Measurements from ENCODE around the gene SERPINA12. TPM values are rescaled to one million over a fixed set of nuclear protein-coding genes. Genes with fewer than 3 reads are reported as not detected.
A peak's percentile ranks its signal among the peaks of the same experiment; 100 is the strongest.
"Not testable (repeated sequence)": the region's sequence is repeated elsewhere in the genome, so short reads cannot be mapped to it uniquely, and the experiment has no call there.

The SERPINA12 gene
- total RNA-seq, 1 experiment from 2014 or later, result not detected

DNA sequence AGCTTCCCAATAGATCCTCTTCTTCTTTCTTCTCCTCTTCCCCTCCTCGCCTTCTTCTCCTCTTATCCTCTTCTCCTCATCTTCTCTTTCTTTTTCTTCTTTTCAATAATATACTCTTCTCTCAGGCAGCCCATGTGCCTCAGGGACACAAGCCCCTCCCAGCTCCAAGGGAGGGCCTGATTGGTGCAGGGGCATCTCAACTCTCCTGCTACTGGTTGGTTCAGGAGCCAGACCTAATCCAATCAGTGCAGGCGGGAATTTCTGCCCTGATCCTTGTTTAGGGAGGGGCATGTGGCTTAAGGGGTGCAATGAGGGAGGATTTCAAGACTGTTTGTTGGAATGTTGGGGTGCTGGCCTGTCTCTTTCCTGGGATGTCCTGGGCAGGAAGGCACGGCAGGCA, 9.0 kb downstream of the SERPINA12 start:
- no peak for DNase-seq (ENCODE audit: low spot score)
- in situ Hi-C loops (cut with HindIII; ENCODE audit: low sequenced_read_pairs), result no loop called here

DNA sequence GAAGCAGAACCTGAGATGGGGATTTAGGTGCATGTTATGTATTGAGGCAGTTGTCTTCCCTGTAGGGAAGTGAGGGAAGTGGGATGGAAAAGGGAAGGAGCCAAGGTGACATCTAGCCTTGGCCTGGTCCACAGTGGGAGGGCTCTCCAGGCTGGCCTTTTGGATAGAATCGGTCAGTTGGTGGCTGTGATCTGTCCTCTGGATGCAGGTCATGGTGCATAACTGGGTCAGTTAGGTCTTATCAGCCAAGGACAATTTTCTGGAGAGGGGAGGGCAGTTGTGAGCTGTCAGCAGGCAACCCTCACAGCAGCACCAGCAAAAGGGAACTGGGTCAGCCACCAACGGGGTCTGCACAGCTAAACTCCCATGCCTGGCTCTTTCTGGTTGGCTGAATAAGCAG, 9.6 kb downstream of the SERPINA12 start:
- DNase-seq (ENCODE audit: low spot score), result no peak
- in situ Hi-C loops (cut with HindIII; ENCODE audit: low sequenced_read_pairs), result no loop called here

DNA sequence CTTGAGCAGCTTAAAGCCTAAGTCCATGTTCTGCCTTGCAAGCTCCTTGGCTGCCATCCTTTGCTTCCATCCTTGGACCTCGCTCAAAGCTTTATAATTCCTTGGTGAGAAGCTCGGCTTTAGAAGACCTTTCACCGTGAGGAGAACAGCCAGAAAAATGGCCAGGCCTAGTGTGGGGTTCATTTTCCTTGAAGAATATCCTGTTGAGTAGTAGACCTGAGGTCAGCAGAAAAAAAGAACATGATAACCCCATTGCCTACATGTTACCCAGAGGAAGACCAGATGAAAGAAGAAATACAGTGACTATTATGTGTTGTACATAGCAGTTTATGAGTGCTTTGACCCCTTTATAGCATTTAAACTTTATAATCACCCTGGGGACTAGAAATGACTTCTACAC, 11.1 kb downstream of the SERPINA12 start:
- no peak for DNase-seq (ENCODE audit: low spot score)
- in situ Hi-C loops (cut with HindIII; ENCODE audit: low sequenced_read_pairs), result no loop called here

DNA sequence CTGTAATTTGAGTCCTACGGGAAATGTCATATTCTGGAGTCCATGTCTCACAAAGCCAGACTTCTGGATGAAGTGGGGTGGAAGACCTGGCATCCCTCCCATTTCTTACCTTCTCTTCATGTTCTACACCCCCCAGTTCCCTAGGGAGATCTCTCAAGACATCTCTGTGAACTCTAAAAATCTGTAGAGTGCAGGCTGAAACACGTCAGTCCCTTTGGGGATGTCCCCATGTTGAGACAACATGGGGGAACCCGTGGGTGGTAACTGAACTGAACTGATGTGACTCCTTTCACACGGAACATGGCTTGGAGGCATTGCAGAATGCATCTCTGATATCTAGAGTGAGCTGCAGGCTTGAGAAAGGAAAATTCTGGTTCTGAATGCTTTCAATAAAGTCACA, 15.2 kb downstream of the SERPINA12 start:
- DNase-seq (ENCODE audit: low spot score), result no peak
- in situ Hi-C loops (cut with HindIII; ENCODE audit: low sequenced_read_pairs), result no loop called here

DNA sequence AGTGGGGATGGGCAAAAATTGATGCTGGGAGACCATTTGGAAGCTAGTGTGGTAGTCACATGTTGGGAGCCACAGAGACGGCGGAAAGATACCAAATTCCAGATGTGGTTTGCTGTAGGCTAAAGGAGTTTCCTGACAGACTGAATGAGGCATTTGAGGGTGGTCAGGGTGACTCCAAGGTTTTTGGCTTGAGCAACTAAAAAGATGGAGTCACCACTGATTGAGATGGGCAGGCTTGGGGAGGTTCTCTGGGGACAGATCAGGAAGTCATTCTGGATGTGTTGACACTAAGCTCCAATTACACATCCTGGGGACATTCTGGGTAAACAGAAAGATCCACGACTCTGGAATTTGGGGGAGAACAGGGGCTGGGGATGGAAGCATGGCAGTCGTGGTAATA, 17.8 kb downstream of the SERPINA12 start:
- in situ Hi-C loops (cut with HindIII; ENCODE audit: low sequenced_read_pairs), result no loop called here
- no peak for DNase-seq (ENCODE audit: low spot score)

DNA sequence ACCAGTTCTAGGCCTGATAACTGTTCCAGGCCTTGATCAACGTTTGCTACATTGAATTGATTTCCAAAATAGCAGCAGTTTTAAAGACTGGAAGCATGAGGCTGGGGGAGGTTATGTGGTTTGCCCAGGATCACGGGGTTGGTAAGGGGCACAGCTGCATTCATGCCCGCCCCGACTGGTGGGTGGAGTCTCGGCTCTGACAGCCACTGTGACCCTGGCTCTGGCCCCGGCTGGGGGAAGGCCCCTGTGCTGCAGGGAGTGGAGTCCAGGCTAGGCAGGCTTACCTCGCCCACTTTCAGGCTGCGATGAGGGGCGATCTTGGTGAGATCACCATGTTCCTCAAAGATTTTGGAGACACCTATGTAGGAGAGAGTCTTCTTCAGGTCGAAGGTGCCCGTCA, 19.9 kb downstream of the SERPINA12 start:
- in situ Hi-C loops (cut with HindIII; ENCODE audit: low sequenced_read_pairs), result no loop called here

DNA sequence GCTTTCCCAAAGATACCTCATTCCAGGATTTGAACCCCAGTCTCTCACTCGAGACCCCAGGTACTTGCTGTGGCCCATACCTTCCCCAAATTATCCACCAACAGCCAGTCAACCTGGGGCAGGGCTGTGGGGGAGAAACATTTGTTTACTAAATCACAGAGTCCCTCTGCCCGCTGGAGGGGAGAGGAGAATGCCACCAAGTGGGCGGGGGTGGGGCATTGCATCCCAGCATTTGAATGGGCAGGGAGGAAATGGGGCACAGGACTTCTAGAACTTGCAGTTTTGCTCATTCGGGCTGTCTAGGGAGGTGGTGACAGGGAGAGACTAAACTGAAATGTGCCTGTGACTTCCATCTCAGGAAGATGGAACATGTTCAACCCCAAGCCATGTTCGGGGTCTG, 22.4 kb downstream of the SERPINA12 start:
- DNase-seq (ENCODE audit: low spot score), result no peak
- in situ Hi-C loops (cut with HindIII; ENCODE audit: low sequenced_read_pairs), result no loop called here

More for the DNA sequence above, 19.9 kb downstream of the SERPINA12 start:
- no peak for DNase-seq (ENCODE audit: low spot score)

DNA sequence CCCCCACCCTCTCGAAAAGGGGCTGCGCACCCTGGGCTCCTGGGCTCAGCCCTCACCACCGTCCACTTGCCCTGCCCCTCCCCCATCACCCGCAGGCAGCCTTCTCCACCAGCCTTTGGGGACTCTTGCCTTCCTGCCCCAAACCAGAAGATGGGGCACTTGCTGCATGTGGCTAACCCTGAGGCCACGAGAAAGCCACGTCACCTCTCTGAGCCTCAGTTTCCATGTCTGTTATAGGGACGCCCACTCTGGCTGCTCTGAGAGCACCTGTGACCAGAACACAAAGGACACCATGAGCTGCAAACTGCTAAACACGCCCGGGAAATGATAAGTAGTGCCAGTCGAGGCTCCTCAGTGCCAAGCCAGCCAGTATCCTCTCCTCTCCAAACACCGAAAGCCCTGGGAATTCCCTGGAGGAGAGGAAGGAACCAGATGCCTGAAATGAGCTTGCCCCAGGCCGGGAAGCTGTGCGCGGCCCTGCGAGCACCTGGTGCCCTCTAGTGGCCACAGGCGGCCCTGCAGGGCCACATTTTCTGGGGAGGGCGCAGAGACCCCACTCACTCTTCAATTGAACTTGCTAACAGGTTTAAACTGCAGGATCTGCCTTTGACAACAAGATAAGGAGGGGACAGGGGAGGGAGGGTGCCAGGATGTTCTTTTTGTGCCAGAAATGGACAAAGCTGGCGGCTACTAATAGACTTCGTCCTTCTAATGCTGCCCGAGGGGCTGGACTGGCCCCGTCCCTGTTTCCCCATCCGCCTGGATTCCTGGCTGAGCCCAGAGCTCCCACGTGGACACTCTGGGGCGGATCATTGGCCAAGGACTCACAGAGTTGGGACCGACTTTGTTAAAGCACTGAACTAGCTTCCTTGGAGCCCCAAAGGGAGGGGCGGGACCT, 23.1 kb downstream of the SERPINA12 start:
- DNase-seq (ENCODE audit: low spot score), result peak; percentile 7
- in situ Hi-C loops (cut with HindIII; ENCODE audit: low sequenced_read_pairs), result no loop called here

DNA sequence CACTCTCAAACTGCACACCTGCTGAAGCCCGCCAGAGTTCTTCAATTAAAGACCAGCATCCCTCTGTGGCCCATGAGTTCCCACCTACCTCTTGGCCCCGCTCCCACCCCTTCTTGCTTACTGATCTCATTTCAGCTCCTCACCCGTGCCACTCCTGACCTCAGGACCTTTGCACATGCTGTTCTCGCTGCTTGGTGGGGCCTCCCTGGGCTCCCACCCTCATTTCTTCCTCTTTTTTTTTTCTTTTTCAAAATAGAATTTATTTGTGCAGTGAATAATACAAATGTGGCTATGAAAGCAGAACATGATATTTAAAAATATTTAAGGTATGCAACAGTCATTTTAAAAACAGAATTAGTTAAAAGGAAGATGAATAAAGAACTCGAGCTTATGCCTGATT, 24.8 kb downstream of the SERPINA12 start:
- in situ Hi-C loops (cut with HindIII; ENCODE audit: low sequenced_read_pairs), result no loop called here
- DNase-seq (ENCODE audit: low spot score), result no peak

DNA sequence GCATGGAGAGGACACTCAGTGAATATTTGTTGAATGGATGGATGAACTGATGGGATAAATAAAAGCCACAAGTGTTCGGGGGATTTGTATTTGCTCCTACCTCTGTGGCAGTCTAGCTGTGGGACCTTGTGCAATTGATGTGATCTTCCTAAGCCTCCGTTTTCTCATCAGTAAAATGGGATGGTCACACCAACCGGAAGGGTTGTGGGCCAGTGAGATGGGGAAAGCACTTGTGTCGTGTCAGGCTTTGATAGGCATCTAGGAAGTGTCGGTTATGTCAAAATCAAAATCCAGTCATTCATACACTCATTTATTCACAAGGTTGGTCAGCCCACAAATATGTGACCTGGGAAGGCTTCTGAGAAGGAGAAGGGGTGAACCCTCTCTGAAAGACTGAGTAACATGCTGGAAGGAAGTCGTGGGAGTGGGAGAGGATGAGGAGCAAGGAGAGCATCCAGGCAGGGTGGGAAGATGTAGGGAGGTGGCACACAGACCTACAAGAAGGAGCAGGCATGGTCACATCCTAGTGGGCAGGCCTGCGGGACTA, 25.5 kb downstream of the SERPINA12 start:
- DNase-seq (ENCODE audit: low spot score), result no peak
- in situ Hi-C loops (cut with HindIII; ENCODE audit: low sequenced_read_pairs), result no loop called here

DNA sequence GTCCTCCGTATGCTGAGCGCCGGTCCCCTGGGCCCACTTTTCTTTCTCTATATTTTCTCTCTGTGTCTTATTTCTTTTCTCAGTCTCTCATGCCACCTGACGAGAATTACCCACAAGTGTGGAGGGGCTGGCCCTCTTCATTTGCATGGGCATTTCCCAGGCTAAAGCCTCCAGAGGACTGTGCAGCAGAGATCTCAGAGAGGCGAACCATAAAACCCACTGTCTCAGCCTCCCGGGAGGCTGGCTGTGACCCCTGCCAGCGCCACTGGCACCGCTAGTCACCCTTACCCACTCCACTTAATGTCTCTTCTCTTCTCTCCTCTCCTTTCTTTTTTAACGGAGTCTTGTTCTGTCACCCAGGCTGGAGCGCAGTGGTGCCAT, 26.2 kb downstream of the SERPINA12 start:
- in situ Hi-C loops (cut with HindIII; ENCODE audit: low sequenced_read_pairs), result no loop called here

DNA sequence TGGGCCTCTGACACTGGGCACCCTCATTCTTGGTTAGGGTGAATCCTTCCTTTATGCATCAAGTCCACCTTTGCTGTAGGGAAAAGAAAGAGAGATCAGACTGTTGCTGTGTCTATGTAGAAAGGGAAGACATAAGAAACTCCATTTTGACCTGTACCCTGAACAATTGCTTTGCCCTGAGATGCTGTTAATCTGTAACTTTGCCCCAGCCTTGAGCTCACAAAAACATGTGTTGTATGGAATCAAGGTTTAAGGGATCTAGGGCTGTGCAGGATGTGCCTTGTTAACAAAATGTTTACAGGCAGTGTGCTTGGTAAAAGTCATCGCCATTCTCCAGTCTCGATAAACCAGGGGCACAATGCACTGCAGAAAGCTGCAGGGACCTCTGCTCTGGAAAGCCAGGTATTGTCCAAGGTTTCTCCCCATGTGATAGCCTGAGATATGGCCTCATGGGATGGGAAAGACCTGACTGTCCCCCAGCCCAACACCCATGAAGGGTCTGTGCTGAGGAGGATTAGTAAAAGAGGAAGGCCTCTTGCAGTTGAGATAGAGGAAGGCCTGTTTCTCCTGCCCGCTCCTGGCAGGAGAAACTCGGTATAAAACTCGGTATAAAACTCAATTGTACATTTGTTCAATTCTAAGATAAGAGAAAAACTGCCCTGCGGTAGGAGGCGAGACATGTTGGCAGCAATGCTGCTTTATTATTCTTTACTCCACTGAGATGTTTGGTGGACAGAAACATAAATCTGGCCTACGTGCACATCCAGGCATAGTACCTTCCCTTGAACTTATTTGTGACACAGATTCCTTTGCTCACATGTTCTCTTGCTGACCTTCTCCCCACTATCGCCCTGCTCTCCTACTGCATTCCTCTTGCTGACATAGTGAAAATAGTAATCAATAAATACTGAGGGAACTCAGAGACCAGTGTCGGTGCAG, 26.9 kb downstream of the SERPINA12 start:
- in situ Hi-C loops (cut with HindIII; ENCODE audit: low sequenced_read_pairs); DNase-seq (ENCODE audit: low spot score): not testable (repeated sequence)

More for the DNA sequence above, 26.2 kb downstream of the SERPINA12 start:
- no peak for DNase-seq (ENCODE audit: low spot score)

DNA sequence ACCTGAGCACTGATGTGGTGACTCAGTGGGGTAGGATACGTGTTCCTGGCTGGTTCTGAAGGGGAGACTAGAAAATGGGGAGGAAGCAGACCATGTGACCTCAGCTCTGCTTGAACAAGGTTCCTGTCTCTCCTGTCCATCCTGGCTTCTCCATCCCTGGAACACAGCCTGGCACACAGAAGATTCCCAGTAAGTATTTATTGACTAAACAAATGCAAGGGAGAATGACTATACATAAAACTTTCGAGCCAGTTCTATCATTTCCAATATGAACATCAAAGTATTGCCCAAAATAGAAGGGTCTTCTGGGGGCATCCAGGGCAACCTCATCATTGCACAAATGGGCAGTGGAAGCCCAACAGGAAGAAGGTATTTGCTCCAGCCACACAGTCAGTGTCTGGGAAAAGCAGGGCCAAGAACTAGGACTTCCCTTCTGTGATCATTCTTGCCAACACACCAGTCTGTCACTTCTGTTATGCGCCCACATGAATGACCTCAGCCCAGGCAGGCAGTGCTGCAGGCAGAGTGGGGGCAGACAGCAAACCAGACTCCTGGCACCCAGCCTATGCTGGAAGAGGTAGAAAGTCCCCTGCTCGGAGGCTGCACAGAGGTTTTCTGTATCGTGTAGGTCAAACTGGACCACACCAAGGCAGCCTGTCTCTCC, 27.7 kb downstream of the SERPINA12 start:
- no peak for DNase-seq (ENCODE audit: low spot score)
- in situ Hi-C loops (cut with HindIII; ENCODE audit: low sequenced_read_pairs), result no loop called here

DNA sequence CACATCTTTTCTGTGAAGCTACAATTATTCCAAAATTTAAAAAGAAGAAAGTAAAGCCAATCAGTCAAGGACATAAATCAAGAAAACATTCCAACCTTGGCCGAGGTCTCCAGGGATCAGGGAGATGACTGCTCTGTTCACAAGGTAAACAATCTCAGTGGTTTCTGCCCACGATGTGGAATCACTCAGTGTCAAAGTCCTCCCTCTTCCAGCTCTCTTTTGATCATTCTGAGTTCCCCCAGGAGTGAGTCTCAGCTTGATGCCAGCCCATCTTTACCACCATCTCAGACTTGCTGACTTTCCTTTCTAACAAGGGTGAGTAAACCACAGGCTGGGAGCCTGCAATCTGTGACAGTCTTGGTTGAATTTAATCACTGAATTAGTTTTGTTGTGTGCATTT, 28.5 kb downstream of the SERPINA12 start:
- no peak for DNase-seq (ENCODE audit: low spot score)
- in situ Hi-C loops (cut with HindIII; ENCODE audit: low sequenced_read_pairs), result no loop called here

DNA sequence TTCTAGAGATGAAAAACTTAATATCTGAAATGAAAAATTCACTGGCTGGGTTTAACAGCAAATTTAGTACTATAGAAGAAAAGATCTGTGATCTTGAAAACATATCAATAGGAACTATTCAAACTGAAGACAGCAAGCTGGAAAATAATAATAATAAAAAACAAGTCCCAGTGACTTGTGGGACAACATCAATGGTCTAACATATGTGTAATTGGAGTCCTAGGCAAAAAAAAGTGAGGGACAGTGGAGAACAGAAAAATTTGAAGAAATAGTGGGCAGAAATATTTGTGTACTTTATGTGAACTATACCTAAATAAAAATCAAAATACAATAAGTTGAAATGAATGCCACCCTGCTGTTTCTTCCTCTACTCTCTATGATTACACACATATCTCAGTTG, 30.8 kb downstream of the SERPINA12 start:
- no peak for DNase-seq (ENCODE audit: low spot score)
- in situ Hi-C loops (cut with HindIII; ENCODE audit: low sequenced_read_pairs), result no loop called here

DNA sequence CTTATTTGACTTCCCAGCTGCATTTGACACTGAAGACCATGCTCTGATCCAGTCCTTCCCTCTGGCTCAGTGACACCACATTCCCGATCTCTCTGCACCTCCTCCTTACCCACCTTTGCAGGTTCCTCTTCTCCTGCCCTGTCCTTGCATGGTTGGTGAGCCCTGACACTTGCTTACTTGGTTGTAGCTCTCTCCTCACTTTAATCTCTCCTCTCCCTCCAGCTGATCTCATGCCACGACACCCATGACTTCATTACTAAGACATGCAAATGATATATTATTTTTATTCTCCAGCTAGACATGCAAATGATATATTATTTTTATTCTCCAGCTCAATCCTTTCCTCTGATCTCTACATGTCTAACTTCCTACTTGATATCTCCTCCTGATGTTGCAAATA, 33.2 kb downstream of the SERPINA12 start, which contains the start of gene SERPINA9:
Gene SERPINA9 (minus strand): TSS at position 175 of the 400 bp plus-strand sequence. CDS start 6,357 bp downstream, outside the sequence.
- in situ Hi-C loops (cut with HindIII; ENCODE audit: low sequenced_read_pairs), result no loop called here
- no peak for DNase-seq (ENCODE audit: low spot score)

DNA sequence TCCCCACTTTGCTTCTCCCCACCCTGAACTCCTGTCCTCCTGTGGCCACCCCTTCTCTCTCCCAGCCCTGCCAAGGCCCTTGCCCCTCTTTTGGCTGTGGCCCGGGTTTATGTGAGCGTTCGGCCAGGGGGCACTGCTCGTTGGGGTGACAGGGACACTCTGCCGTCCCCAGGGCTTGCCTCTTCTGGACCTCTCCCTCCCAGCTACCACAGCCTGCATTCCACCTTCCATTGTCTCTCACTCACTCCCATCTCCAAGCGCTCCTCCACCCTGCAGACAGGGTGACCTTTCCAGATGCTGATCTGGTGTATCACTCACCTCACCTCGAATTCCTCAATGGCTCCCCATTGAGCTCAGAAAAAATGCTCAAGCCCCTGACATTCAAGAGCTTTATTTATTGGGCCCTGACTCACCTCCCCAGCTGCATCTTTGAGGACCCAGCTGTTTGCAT, 34.7 kb downstream of the SERPINA12 start:
- DNase-seq (ENCODE audit: low spot score), result no peak
- in situ Hi-C loops (cut with HindIII; ENCODE audit: low sequenced_read_pairs), result no loop called here

DNA sequence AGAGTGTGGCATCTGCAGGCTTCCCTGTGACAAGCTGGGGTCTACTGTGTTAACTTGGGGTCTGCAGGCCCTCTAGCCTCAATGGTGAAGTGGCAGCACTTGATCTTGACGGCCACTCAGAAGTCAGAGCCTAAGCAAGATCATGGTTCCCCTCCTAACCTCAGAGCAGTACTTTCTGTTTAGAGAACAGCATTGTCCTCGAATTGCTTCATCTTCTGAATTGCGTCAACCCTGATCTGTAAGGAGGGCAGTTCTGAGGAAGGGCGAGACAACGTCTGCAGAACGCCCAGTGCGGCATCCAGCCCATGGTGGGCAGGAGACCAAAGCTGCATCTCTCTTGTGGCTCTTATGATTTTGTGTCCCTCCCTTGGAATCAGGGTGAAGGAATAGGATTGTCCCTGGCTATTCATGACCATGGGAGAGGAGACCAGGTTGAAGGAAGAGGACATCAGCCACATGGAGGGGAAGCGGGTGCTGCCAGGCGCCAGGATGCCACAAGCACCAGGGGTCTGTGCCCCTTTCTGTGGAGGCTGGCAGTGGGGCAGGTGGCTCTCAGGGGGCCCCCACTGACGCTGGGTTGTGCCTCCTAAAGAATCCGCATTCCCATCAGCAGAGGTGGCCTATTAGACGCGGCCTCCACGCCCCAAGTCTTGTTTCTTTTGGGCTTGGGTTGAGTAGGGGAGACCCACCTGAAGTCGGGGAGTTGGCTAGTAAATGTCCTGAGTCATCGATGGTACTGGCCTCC, 35.4 kb downstream of the SERPINA12 start:
- in situ Hi-C loops (cut with HindIII; ENCODE audit: low sequenced_read_pairs), result no loop called here
- DNase-seq (ENCODE audit: low spot score), result no peak
